GM19043 (cell line): ENCODE measurements around the gene SOBP.

Experiments
- ATAC-seq: cut with Tn5 transposase; IDR thresholded peaks from one replicate; pipeline ENCODE4 v1.9.1; 2021; ENCODE audit warnings: low read depth; ENCODE audit not compliant: unreplicated experiment

SOBP gene

GRCh38 chr6:107578642-107579341 lies 88.9 kb downstream of the SOBP start:
- no peak for ATAC-seq

- no peak for ATAC-seq
These were observed 89.6 kb downstream of the SOBP start for GRCh38 chr6:107579456-107580056.

GRCh38 chr6:107582086-107582485 lies 92.2 kb downstream of the SOBP start:
- ATAC-seq, result no peak

- ATAC-seq, result no peak
These were observed 94.8 kb downstream of the SOBP start for GRCh38 chr6:107584726-107585125.

- ATAC-seq, result no peak
These were observed 96.0 kb downstream of the SOBP start for GRCh38 chr6:107585815-107586435.

GRCh38 chr6:107587451-107587850 lies 97.5 kb downstream of the SOBP start:
- ATAC-seq, result no peak

GRCh38 chr6:107589199-107589598 lies 99.3 kb downstream of the SOBP start:
- no peak for ATAC-seq

- no peak for ATAC-seq
These were observed 100.0 kb downstream of the SOBP start for GRCh38 chr6:107589934-107590333.

- no peak for ATAC-seq
These were observed 100.5 kb downstream of the SOBP start for GRCh38 chr6:107590378-107590777.

- no peak for ATAC-seq
These were observed 101.4 kb downstream of the SOBP start for GRCh38 chr6:107591346-107591745.

GRCh38 chr6:107592806-107593205 lies 102.9 kb downstream of the SOBP start:
- no peak for ATAC-seq

GRCh38 chr6:107594736-107595135 lies 104.8 kb downstream of the SOBP start:
- no peak for ATAC-seq

- no peak for ATAC-seq
These were observed 108.2 kb downstream of the SOBP start for GRCh38 chr6:107598091-107598490.

- no peak for ATAC-seq
These were observed 109.1 kb downstream of the SOBP start for GRCh38 chr6:107599043-107599442.

- ATAC-seq, result no peak
These were observed 110.2 kb downstream of the SOBP start for GRCh38 chr6:107600121-107600520.

- ATAC-seq, result no peak
These were observed 111.0 kb downstream of the SOBP start for GRCh38 chr6:107600936-107601335.

GRCh38 chr6:107601406-107601805 lies 111.5 kb downstream of the SOBP start:
- no peak for ATAC-seq

- no peak for ATAC-seq
These were observed 112.5 kb downstream of the SOBP start for GRCh38 chr6:107602321-107603005.

- no peak for ATAC-seq
These were observed 113.1 kb downstream of the SOBP start for GRCh38 chr6:107603006-107603370.

- ATAC-seq, result no peak
These were observed 114.6 kb downstream of the SOBP start for GRCh38 chr6:107604549-107604948.

- no peak for ATAC-seq
These were observed 116.5 kb downstream of the SOBP start for GRCh38 chr6:107606407-107606806.
